Stimulated activated CD4-positive, alpha-beta T cell treated with anti-CD3 and anti-CD28 coated beads, Interleukin-2, amount 100 ng/mL, for 4 hours (primary cell): Measurements from ENCODE around the gene NDST3.
"Not testable (repeated sequence)": the region's sequence is repeated elsewhere in the genome, so short reads cannot be mapped to it uniquely, and the experiment has no call there.

ENCODE experiments used
- DNase-seq: peaks from one replicate; pipeline ENCODE4 v3.0.0-alpha.2; 2020; ENCODE audit warnings: low read depth

The NDST3 gene

DNA sequence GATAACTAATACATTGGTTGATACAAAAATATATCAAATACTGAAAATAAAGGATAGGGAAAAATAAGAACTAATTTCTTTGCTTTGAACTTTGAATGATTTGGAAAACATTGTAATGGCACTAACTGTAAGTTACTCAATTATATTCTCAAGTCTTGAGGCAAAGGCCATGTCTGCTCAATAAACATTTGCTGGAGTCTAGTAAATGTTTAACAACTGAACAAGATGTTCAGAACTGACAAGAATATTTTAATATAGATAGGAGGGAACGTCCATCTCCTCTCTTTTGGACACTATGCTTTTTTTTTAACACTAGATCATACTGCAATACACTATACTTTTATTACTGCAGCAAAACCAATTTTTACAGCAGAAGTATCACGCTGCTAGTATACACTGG is 242.3 kb downstream of the NDST3 start:
- no peak for DNase-seq

GRCh38 chr4:118277243-118277642 is 243.0 kb downstream of the NDST3 start:
- no peak for DNase-seq

- peak; percentile 99 for DNase-seq
Measured at GRCh38 chr4:118278473-118279274, 244.4 kb downstream of the NDST3 start.

DNA sequence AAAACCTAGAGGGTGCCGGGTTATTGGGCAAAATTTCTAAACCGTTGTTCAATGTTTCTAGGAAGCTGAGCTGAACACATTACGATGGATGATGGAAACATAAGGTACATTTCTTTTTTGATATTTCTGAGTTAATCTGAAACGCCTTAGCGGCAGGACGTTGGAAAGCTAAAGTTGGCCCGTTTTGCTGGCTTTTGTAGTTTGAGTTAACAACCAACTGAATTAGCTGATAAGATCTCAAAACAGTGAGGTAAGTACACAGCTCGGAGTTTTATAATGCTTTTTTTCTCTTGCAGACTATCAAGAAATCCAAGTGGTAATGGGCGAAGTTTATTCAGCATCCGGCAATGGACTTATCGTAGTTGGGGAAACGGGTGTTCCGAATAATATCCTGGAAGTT is 245.0 kb downstream of the NDST3 start:
- DNase-seq = no peak

DNA sequence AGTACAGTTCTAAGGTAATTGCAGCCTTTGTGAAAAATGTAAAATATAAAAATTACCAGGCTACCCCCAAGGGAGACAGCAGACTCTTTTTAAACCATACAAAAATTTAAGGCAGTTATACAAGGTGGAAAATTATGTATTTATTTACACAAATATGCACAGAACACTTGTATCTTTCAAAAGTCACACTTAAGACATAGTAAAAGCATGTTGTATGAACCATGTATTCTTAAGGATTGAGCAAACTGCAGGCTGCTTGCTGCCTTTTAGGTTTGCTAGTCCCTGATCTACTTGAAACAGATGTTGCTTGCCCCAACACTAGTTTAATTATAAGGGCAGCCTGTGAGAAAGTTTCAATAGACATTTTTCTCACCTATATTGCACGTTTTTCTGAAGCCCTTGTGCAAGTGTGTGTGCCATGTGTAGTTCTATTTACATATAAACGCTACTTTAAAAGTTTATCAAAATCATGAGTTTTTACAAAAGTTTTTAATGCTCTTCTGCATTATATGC is 245.7 kb downstream of the NDST3 start:
- no peak for DNase-seq

- peak; percentile 26 for DNase-seq
Measured at GRCh38 chr4:118280501-118281218, 246.4 kb downstream of the NDST3 start.

DNA sequence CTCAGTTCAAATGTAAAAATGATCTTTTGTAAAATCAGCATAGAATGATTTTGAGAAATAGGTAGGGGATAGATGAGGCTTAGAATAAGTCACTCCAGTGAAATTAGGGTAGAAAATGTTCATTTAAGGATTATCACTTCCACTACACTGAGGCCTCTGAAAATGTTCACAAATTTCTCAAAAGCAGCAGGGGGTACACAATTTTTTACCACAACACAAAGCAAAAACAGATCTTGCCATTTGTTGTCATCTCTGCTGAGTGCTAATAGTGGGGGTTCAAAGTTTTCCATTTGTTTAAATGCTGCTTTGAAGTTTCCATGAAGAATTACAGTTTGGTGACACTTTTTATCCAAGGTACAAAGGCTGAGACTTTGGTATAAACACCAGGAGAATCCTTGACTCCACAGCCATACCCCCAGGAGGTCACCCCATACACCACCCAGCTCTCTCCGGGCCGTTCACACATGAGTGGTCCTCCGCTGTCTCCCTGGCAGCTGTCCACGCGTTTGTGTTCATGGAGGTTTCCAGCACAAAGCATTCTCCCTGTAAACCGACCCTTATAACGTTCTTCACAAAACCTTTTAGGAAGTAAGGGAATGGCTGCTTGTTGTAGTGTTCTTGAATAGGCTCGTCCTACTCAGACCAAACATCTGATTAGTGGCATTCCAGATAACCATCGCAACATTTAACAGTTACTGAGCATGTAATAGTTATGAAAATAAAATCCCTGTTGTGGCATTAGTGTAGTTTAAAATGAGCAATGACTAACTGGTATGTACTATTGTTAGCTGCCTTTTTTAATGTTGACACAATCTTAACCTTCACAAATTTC is 247.5 kb downstream of the NDST3 start:
- no peak for DNase-seq

GRCh38 chr4:118282692-118283091 is 248.4 kb downstream of the NDST3 start:
- DNase-seq = no peak

- DNase-seq = no peak
Measured at GRCh38 chr4:118284169-118284568, 249.9 kb downstream of the NDST3 start.

- DNase-seq = no peak
Measured at GRCh38 chr4:118285931-118286330, 251.6 kb downstream of the NDST3 start.

- no peak for DNase-seq
Measured at GRCh38 chr4:118286685-118287084, 252.4 kb downstream of the NDST3 start.

DNA sequence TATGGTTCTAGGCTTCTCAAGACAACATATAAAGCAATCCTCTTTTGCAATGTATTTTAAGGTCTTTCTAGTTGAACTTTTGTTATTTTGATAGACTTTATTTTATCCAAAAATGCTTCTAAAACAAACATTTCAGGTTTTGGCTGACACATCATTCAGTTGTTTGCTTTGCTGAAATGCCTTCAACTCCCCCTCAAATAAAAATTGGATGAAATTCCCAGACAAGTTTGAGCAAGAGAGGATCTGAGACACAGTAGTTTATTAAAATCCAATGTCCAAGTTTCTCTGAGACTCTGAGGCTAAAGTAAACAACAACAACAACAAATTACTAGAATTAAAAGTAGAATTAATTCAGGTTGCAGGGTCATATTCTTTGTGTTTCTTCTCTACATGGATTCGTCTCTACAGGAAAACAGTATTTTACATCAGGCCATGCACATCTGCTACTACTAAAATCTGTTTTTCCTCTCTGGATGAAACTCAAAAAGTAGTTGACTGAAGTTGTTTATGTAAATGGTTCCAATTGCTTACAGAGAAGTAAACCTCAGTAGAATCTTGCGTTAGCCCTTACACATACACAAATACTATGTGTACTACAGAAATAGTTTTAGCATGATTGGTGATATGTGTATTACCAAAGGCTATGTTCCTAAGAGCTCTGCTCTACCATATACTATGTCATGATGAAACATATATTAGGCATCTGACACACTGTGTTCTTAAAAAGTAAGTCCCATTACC is 253.6 kb downstream of the NDST3 start:
- no peak for DNase-seq

DNA sequence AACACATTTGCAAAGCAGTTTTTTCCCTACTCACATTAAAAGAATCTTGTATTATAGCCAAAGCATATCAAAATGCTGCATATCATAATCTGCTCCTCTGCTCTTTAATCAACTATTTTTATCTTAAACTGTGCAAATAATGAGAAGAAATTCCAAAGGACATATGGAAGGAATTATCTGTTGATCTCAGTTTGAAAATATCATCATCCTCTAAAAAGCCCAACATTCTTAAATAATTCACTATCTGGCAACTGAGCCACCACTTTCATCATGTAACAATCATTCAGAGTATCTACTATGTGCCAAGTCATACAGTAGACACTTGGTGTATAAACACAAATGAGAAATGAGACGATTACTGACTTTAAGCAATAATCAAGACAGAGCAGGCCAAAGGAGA is 255.5 kb downstream of the NDST3 start:
- DNase-seq = no peak

DNA sequence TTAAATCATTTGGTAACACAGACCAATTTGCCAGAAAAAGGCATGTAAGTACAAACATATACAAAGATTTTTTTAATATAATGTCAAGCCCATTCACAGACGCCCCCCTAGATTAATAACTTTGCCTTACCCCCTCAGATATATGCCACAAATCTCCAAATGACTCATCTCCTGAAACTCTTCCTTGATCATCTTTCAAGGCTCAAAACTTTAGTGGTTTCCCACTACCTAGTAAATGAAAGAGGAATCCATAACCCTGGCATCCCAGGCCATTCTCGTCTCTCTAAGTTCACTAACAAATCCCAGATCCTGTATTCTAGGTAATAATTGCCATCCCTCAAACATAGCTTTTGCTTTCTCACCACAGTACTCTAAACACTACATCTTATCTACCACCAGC is 256.7 kb downstream of the NDST3 start:
- DNase-seq = no peak

- DNase-seq = no peak
Measured at GRCh38 chr4:118296729-118297128, 262.4 kb downstream of the NDST3 start.

DNA sequence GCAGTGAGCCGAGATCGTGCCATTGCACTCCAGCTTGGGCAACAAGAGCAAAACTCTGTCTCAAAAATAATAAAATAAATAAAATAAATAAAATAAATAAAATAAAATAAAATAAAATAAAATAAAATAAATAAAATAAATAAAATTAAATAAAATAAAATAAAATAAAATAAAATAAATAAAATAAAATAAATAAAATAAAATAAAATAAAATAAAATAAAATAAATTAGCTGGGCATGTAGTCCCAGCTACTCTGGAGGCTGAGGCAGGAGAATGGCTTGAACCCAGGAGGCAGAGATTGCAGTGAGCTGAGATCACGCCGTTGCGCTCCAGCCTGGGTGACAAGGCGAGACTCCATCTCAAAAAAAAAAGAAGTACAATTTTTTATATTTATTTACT is 265.3 kb downstream of the NDST3 start:
- DNase-seq = not testable (repeated sequence)

DNA sequence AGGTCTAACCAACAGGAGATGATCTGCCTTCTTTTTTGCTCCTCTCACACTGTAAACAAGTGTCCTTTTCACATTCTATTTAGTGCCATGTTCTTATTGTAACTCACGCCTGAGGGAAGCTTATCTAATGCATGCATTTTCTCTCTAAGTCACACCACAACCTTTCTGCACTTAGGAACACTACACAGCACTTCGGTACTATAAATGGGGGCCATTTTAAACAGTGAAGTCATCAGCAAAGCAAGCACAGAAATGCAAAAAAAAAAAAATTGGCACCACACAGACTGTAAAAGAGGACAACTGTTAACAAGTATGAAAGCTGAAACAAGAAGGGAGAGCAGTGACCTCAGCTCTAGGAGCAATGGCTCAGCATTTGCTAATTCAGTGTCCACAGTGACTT is 273.4 kb downstream of the NDST3 start:
- DNase-seq = no peak
